Measurements from ENCODE around the gene FTCD. TPM values are rescaled to one million over a fixed set of nuclear protein-coding genes. Genes with fewer than 3 reads are reported as not detected.
A peak's percentile ranks its signal among the peaks of the same experiment; 100 is the strongest.
"Not testable (repeated sequence)": the region's sequence is repeated elsewhere in the genome, so short reads cannot be mapped to it uniquely, and the experiment has no call there.

FTCD gene
- total RNA-seq, 4 donors from 2014 or later = not detected

DNA sequence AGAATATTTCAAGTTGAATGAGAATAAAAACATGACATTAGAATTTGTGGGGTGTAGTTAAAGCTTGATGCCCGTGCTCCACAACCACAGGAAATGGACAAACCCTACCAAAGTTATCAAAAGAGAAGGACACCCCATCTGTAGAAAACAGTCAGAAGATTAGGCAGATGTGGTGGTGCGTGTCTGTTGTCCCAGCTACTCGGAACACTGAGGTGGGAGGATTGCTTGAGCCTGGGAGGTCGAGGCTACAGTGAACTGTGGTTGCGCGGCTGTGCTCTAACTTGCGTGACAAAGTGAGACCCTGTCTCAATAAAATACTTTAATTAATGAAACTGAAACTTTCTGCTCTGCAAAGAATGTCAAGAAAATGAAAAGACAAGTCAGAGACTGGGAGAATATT lies 30.3 kb upstream of the FTCD start:
- Histone ChIP-seq H3K4me1 (peaks cover 43% of the 10 kb centered on the region), H3K9me3 (no peaks in the 10 kb centered on the region), H3K36me3 (peaks cover 7% of the 10 kb centered on the region), H3K27me3 (no peaks in the 10 kb centered on the region), H3K4me3 (no peak overlapping the region), H3K27ac (no peak overlapping the region)
- 84% methylated on average over 7 of the region's 7 CpGs for WGBS
- no peak for TF ChIP-seq POLR2A (IDR thresholded peaks at IDR 0.05)
- TF ChIP-seq, protein P1, sequence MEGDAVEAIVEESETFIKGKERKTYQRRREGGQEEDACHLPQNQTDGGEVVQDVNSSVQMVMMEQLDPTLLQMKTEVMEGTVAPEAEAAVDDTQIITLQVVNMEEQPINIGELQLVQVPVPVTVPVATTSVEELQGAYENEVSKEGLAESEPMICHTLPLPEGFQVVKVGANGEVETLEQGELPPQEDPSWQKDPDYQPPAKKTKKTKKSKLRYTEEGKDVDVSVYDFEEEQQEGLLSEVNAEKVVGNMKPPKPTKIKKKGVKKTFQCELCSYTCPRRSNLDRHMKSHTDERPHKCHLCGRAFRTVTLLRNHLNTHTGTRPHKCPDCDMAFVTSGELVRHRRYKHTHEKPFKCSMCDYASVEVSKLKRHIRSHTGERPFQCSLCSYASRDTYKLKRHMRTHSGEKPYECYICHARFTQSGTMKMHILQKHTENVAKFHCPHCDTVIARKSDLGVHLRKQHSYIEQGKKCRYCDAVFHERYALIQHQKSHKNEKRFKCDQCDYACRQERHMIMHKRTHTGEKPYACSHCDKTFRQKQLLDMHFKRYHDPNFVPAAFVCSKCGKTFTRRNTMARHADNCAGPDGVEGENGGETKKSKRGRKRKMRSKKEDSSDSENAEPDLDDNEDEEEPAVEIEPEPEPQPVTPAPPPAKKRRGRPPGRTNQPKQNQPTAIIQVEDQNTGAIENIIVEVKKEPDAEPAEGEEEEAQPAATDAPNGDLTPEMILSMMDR (IDR thresholded peaks at IDR 0.05) = no peak
- TF ChIP-seq EP300 (IDR thresholded peaks at IDR 0.05) = no peak
- no peak for TF ChIP-seq POLR2AphosphoS5 (IDR thresholded peaks at IDR 0.05)
- DNase-seq (ENCODE audit: low spot score in 2 of 2) = peak in 1 of 2 donors; percentile 13

- 11% methylated on average over 30 of the region's 30 CpGs for WGBS
- Histone ChIP-seq H3K36me3 (no peaks in the 10 kb centered on the region), H3K4me1 (peaks cover 35% of the 10 kb centered on the region), H3K4me3 (peak overlapping the region; percentile 44), H3K27me3 (no peaks in the 10 kb centered on the region), H3K9me3 (no peaks in the 10 kb centered on the region), H3K27ac (peak overlapping the region; percentile 63)
- DNase-seq (ENCODE audit: low spot score in 2 of 2) = peak; percentile 91 to 93
- TF ChIP-seq EP300 (IDR thresholded peaks at IDR 0.05) = no peak
- peak in 2 of 3 donors; percentile 9 to 88 for TF ChIP-seq POLR2AphosphoS5 (IDR thresholded peaks at IDR 0.05)
Observed at GRCh38 chr21:46184625-46185555, 29.5 kb upstream of the FTCD start.

- TF ChIP-seq EP300 (IDR thresholded peaks at IDR 0.05) = no peak
- TF ChIP-seq POLR2A (IDR thresholded peaks at IDR 0.05) = no peak
- TF ChIP-seq, protein P1 (IDR thresholded peaks at IDR 0.05) = no peak
- no peaks in the 10 kb centered on the region for H3K36me3 ChIP-seq
- peak; percentile 72 to 86 for DNase-seq (ENCODE audit: low spot score in 2 of 2)
- H3K4me1 ChIP-seq = peaks cover 27% of the 10 kb centered on the region
- WGBS = 0% methylated on average over 3 of the region's 24 CpGs
- peak within 1 kb of the TSS; percentile 63 for H3K27ac ChIP-seq
- peak within 1 kb of the TSS; percentile 44 for H3K4me3 ChIP-seq
- H3K9me3 ChIP-seq = no peaks in the 10 kb centered on the region
- H3K27me3 ChIP-seq = no peaks in the 10 kb centered on the region
Observed at GRCh38 chr21:46183910-46184624, 28.7 kb upstream of the FTCD start, which contains the start of gene SPATC1L. Gene SPATC1L, minus strand, starts transcription at chr21:46184459. Its CDS starts 1,643 bp downstream, at chr21:46182816.

- not testable (repeated sequence) for DNase-seq (ENCODE audit: low spot score in 2 of 2)
Observed at GRCh38 chr21:46183337-46183909, 28.0 kb upstream of the FTCD start.

GRCh38 chr21:46182548-46183336 lies 27.4 kb upstream of the FTCD start:
- no peaks in the 10 kb centered on the region for H3K27me3 ChIP-seq
- no peak overlapping the region for H3K4me3 ChIP-seq
- peak; percentile 68 to 81 for DNase-seq (ENCODE audit: low spot score in 2 of 2)
- peaks cover 14% of the 10 kb centered on the region for H3K4me1 ChIP-seq
- no peaks in the 10 kb centered on the region for H3K9me3 ChIP-seq
- WGBS = 93% methylated on average over 28 of the region's 44 CpGs
- TF ChIP-seq, protein P1 (IDR thresholded peaks at IDR 0.05) = no peak
- TF ChIP-seq POLR2A (IDR thresholded peaks at IDR 0.05) = no peak
- no peak for TF ChIP-seq POLR2AphosphoS5 (IDR thresholded peaks at IDR 0.05)
- TF ChIP-seq EP300 (IDR thresholded peaks at IDR 0.05) = no peak
- no peaks in the 10 kb centered on the region for H3K36me3 ChIP-seq
- H3K27ac ChIP-seq = no peak overlapping the region

More at GRCh38 chr21:46183337-46183909, 28.0 kb upstream of the FTCD start:
- Histone ChIP-seq H3K4me3 (peak overlapping the region; percentile 44), H3K4me1 (peaks cover 20% of the 10 kb centered on the region)
- H3K27me3 ChIP-seq, H3K27ac ChIP-seq, H3K36me3 ChIP-seq, H3K9me3 ChIP-seq: not testable (repeated sequence)
- WGBS = 38% methylated on average over 1 of the region's 13 CpGs

Data from suprapubic skin (tissue), 4 donors.